Stimulated activated CD4-positive, alpha-beta T cell treated with anti-CD3 and anti-CD28 coated beads, Interleukin-12 subunit alpha, Interleukin-12 subunit beta, amount 100 ng/mL, for 24 hours (primary cell): Measurements from ENCODE around the gene SPINDOC.
A peak's percentile ranks its signal among the peaks of the same experiment; 100 is the strongest.
"Not testable (repeated sequence)": the region's sequence is repeated elsewhere in the genome, so short reads cannot be mapped to it uniquely, and the experiment has no call there.

Source experiments
- DNase-seq, 2 experiments: peaks; one replicate each; pipeline ENCODE4 v3.0.0-alpha.2; 2020; ENCODE audit warnings: low read depth in 2 of 2

The SPINDOC gene

DNA sequence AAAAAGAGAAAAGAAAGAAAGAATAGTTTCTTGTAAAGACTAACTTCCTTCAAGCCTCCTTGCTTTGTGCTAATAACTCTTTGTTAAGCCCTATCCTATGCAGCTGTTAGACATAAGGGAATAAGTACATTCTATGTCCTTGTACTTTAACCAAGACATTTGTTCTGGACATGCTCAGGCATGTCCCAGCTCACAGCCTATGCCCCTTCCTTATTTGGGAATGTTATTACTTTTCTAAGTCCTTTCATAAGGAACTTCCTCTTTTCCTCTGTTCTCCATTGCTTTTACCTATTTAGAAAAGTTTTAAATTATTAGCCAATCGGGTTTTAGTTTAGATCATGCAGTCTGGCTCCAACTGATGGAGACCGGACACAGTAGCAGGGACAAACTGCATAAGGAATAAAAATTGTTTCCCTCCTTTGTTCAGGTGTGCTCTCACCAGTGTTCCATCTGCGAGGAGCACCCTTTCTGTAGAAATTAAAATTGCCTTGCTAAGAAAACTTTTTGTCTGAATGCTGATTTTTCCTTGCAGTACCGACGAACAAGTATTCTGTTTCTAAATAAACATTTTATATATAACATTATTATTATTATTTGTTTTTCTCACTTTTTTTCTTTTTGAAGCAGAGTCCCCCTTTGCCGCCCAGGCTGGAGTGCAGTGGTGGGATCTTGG is 21.6 kb upstream of the SPINDOC start:
- no peak for DNase-seq

DNA sequence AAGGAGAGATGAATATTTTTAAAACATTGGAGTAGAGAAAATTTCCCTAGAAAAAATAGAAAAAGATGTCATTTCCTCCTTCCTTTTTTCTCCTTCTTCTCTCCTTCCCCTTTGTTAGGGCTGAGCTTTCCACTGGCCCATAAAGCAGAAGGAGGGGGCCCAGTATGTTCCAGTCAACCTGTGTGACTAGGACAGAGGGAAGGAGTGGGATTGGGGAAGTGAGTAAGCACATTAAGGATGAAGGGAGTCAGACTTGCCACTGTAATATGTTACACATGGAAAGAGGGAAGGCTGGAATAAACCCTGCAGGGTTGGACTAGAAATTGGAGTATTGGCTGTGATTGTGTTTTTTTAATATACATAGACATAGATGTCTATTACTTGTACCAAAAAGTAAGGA is 20.1 kb upstream of the SPINDOC start:
- no peak for DNase-seq

DNA sequence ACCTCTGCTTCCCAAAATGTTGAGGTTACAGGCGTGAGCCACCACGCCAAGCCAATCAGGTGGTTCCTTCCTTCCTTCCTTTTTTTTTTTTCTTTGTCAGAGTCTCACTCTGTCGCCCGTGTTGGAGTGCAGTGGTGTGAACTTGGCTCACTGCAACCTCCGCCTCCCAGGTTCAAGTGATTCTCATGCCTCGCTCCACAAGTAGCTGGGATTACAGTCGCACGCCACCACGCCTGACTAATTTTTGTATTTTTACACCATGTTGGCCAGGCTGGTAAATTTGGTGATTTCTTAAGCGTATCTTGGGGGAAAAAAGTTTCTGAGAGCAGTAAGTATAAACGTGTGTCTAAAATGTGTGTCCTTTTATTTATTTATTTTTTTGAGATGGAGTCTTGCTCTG is 18.2 kb upstream of the SPINDOC start:
- no peak for DNase-seq

DNA sequence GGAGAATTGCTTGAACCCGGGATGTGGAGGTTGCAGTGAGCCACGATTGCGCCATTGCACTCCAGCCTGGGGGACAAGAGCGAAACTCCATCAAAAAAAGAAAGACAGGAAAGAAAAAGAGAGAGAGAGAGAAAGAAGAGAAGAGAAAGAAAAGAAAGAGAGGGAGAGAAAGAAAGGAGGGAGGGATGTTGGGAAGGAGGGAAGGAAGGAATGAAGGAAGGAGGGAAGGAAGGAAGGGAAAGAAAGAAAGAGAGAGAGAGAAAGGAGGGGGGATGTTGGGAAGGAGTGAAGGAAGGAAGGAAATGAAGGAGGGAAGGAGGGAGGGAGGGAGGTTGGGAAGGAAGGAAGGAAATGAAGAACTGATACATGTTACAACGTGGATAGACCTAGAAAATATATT is 12.3 kb upstream of the SPINDOC start:
- no peak for DNase-seq

DNA sequence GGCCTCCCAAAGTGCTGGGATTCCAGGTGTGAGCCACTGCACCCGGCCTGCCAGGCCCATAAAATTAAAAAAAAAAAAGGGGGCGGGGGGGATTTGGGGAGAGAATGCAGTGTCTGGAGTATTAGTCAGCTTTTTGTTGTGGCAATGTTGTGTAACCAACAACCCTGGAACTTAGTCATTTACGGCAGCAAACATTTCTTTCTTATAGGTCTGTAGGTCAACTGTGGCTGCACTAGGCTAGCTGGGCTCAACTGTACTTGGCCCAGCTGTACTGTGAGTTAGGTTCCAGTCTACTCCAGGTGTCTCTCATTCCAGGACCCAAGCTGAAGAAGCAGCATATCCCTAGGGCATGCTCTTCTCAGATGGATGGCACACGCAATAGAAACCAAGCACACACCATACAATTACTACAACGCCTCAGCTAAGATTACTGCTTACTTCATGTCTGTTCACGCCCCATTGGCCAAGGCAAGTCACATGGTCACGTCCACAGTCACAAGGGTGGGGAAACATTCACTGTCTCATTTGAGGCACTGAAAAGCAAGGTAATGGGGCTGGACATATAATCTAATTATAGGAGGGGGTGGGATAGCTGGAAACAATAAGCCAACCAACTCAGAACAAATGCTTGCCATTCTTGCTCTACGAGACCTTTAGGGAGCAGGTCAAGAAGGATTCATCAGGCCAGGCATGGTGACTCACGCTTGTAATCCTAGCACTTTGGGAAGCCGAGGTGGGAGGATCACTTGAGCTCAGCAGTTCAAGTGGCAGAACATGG is 10.4 kb upstream of the SPINDOC start:
- DNase-seq: no peak

DNA sequence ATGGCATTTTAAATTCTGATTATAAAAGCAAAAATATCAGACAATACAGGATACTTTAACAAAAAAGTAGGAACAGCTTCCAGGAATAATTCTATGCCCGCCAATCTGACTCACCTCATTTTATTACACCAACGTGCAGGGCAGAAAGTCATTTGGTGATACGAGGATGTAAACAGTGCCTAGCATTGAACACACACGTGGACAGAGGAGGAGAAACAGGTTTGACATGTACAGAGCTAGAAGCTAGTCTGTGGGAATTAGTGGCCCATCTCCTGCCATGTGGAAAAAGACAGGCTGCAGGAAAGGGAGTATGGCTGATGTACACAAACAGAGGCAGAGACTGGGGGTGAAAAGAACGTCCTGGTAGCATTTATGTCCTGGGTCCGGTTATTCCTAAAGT is 9.0 kb upstream of the SPINDOC start:
- no peak for DNase-seq

DNA sequence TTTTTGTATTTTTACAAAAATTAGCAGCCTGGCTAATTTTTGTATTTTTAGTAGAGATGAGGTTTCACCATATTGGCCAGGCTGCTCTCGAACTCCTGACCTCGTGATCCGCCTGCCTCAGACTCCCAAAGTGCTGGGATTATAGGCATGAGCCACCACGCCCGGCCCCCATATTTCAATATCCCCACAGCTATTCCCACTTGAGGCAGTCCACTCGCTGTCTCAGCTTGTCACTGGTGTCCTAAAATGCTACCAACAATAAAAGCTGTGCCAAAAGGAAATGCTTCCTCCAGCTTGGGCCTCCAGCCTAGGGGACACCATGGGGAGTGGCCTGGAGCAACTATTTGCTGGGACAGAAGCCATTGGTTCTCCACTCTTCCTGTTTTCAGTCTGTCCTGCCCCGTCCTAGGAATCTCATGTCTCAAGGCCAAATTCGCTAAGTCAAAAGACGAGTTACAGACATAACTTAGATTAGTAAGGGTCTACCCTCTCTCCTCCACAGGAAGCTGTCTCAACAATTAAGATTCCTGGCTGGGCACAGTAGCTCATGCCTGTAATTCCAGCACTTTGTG is 7.3 kb upstream of the SPINDOC start:
- no peak for DNase-seq

DNA sequence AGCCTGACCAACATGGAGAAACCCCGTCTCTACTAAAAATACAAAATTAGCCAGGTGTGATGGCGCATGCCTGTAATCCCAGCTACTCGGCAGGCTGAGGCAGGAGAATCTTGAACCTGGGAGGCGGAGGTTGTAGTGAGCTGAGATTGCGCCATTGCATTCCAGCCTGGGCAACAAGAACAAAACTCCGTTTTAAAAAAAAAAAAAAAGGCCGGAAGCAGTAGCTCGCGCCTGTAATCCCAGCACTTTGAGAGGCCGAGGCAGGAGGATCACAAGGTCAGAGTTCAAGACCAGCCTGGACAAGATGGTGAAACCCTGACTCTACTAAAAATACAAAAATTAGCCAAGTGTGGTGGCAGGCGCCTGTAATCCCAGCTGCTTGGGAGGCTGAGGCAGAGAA is 2.9 kb upstream of the SPINDOC start:
- DNase-seq: not testable (repeated sequence)

DNA sequence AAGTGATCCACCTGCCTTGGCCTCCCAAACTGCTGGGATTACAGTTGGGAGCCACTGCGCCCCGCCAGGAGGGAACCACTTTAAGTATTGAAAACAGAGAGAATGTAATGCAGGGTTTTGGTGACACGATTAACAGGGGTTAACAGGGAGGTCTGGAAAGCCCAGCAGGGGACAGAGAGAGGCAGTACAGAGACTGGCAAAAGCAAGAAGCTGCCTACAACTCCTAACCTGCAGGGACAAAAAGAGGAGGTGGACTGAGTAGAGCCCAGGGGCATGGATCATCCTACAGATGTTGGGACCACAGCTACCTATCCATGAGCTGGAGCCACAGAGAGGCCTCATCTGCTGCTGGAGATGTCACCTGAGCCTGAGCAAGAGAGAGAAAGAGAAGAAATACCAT is 1.7 kb upstream of the SPINDOC start:
- DNase-seq: no peak

DNA sequence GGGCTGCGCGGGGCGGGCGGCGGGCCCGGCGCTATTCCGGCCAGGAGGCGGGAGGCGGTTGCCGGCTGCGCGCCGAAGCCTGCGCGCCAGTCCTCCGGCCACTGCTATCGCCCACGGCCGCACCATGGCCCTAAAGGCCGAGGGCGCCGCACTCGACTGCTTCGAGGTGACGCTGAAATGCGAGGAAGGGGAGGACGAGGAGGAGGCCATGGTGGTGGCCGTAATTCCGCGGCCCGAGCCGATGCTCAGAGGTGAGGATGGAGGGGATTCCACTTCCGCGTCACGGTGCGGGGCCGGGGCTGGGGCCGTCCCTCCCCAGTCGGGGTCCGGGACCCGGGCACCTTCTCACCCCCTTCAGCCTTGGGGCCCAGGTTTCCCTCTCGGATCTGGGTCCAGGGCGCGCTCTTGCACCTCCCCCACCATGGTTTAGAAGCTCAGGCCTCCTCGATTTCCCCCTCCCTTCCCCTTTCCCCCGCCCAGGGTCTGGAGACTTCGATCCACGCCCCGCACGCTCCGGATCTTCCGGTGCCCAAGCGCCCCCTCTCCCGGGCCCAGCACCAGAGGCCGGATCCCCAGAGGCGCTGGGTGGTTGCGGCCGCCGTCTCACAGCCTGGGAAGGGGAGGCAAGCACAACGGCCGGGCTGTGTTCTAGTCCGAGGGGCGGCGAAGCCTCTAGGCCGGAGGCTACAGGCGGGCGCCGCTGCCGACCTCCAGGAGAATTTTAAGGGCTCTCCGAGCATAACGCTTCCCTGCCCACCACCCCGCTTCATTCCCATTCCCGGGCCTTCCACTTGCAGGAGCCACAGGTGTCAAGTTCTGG is 517 bp downstream of the SPINDOC start:
- peak in 1 of 2 experiments; percentile 49 for DNase-seq

DNA sequence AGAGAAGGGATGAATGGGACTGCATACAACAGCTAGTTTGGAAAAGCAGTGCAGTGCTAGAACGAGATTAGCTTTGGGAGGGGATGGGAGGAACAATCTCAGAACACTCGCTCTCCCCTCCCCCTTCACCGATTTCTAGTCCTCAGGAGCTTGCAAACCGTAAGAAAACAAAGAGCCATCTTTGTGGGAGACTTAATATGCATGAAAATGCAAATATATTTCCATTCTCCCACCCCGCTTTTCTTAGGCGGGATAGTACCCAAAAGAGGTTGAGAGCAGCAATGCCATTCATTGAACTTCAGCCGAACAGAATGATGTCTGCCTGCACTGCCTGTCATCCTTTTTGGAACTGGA is 1.1 kb downstream of the SPINDOC start:
- no peak for DNase-seq

DNA sequence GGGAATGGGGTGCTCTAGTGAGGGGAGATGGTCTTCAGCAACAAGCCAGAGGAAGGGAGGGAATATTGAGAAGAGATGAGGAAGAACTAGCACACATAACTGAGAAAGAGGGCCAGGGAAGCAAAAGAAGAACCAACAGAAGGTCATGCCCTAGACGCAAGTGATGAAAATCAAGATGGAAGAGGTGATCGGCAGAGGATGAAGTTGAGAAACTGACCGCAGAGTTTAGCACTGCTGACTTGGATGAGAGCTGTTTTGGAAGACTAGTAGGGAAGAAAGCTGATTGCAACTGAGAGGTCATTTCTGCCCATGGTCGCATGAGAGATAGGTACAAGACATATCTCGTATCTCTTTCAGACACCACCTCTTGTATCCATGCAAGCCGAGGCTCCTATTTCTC is 2.9 kb downstream of the SPINDOC start:
- DNase-seq: no peak

DNA sequence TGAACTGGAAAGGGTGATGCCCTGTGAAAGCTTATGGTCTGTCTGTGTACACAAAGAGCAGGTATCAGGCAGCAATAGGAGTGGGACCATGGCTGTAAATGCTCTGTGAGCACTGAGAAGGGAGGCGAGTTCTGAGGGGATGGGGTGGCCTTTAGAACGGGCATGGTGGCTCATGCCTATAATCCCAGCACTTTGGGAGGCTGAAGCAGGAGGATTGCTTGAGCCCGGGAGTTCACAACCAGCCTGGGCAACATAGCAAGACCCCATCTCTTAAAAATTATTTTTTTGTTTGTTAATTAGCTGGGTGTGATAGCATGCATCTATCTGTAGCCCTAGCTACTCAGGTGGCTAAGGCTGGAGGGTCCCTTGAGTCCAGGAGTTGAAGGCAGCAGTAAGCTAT is 3.5 kb downstream of the SPINDOC start:
- DNase-seq: no peak

DNA sequence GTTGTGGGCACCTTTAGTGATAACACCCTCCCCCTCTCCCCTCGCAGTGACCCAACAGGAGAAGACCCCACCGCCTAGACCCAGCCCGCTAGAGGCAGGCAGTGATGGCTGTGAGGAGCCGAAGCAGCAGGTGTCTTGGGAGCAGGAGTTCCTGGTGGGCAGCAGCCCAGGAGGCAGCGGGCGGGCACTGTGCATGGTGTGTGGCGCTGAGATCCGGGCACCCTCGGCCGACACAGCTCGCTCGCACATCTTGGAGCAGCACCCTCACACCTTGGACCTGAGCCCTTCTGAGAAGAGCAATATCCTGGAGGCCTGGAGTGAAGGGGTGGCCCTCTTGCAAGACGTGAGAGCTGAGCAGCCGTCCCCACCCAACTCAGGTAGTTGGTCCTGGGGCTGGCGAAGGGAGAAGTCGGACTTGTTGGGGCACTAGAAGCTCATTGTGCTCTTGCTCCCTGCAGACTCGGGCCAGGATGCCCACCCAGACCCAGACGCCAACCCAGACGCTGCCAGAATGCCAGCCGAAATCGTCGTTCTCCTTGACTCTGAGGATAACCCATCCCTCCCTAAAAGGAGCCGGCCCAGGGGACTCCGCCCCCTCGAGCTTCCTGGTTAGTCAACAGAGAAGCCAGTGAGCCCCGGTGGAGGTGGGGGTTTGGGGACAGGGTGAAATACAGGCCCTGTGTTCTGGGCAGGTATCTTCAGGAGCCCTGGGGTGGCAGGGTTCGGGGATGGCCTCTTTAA is 4.7 kb downstream of the SPINDOC start:
- DNase-seq: no peak

DNA sequence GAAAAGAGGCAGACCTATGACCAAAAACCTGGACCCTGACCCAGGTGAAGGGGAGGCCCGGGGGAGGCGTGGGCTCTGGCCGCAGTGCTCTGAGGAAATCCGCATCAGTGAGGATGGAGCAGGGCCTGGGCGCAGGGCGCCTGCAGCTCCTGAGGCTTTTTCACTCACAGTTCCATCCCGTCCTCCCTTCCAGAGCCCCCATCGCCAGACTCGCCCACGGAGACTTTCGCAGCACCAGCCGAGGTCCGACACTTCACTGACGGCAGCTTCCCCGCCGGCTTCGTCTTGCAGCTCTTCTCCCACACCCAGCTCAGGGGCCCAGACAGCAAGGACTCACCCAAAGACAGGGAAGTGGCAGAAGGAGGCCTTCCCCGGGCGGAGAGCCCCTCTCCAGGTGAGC is 5.4 kb downstream of the SPINDOC start:
- DNase-seq: no peak

DNA sequence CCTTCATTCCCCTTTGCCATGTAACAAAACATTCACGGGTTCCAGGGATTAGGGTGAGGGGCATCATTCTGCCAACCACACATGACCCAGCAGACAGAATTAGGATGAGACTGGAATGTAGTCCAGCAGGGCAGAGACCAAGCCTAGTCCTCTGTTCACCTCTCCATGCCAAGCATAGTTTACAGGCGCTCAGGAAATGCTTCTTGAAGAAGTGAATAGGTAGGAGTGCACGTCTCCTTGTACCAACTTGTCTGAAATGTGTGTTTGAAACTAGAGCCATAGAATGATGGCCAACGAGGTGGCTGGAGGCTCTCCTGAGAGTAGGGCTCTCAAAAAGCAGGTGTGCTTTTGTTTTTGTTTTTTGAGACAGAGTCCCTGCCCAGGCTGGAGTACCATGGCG is 8.2 kb downstream of the SPINDOC start:
- no peak for DNase-seq

DNA sequence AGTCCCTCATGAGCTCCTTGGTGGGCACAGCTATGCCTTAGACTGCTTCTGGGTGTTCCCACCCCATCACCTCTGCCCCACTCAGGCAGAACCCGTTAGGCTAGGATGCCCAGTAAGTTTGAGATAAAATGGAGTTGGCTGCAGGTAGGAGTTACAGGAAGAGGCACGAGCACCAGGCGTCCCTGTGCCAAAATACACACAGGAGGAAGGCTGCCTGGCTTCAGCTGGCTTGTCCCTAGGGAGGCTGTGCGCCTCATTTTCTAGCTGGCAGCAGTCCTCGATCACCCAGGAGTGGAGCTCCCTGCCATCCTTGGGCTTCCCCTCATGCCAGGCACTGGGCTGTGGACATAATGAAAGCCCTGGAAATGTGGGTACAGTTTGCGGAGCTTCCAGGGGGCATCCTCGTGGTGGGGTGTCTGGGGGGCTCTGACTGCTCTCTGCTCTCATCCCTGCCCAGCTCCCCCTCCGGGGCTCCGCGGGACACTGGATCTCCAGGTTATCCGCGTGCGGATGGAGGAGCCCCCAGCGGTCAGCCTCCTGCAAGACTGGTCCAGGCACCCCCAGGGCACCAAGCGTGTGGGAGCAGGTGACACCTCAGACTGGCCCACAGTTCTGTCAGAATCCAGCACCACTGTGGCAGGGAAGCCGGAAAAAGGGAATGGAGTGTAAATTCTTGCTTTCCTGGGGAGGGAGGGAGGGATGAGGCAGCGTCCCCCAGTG is 13.4 kb downstream of the SPINDOC start:
- DNase-seq: no peak

DNA sequence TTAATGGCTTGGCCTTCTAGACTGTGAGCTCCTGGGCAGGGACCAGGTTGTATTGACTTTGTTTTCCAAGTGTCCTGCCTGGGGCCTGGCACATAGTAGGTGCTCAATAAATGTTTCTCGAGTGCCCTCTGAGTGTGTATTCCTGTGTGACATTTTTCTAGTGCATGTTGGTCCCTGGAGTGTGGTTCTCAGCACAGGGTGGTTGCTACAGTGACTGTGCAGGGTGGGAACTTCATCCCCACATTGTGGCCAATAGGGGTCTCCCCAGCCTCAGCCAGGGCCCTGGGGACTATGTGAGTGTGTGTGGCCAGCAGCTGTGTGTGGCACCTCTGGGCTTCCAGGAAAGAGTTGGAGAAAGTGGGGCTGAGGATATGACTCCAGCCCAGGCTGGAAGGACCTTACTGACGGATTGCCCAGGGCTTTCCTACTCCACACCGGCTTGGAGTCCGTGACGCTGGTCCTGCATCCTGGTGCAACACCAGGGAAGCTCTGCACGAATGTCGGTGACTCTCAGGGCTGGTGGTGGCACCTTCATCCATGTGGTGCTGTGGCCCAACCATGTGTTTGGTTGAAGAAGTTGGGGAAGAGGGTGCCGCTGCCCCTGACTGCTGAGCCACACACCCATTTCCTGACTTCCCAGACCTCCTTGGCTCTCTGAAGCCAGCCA is 16.7 kb downstream of the SPINDOC start:
- DNase-seq: no peak

DNA sequence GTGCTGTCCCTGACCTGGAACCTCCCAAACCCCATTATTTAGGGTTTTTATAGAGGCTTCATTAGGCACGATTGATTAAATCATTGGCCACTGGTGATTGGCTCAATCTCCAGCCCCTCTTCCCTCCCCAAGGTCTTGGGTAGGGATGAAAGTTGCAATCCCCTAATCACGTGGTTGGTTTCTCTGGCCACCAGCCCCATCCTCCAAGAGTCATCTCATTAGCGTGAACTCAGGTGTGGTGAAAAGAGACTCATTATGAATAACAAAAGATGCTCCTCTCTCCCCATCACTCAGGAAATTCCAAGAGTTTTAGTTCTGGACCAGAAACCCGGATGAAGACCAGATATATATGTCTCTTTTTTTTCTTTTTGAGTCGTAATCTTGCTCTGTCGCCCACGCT is 18.1 kb downstream of the SPINDOC start:
- no peak for DNase-seq

DNA sequence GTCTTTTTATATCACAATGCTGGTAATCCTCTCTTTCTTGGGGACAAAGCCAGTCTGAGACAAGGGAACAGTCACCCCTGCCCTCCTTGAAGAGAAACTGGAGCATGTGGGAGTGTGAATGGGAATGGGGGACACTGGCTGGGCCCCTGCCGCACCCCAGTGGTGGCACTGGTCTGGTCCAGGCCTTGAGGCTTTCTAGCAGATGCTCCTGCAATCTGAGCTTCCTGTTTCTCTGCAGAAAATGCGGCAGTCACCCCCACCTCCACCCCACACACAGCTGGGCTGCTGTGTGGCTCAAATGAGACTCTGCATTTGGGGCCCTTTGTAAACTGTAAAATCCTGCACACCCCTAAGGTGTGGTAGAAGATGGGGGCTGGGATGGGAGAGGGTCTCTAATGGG is 19.1 kb downstream of the SPINDOC start:
- no peak for DNase-seq

DNA sequence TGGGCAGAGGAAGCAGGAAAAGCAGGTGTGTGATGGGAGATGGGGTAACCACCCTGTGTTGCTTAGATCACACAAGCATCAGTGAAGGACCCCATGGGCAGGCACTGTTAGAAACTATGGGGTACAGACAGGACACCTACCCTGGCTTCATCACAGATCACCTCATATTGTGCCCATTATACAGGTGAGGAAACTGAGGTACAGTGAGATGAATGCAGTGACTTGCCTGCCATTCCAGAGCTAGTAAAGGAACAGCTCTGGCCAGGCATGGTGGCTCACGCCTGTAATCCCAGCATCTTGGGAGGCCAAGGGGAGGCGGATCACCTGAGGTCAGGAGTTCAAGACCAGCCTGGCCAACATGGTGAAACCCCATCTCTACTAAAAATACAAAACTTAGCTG is 19.8 kb downstream of the SPINDOC start:
- DNase-seq: no peak
